Transverse colon (tissue), 4 donors: ENCODE results near the gene RESP18. TPM values are rescaled to one million over a fixed set of nuclear protein-coding genes. Genes with fewer than 3 reads are reported as not detected.
"Not testable (repeated sequence)": the region's sequence is repeated elsewhere in the genome, so short reads cannot be mapped to it uniquely, and the experiment has no call there.

Source experiments
- DNase-seq: peaks from one replicate; pipeline ENCODE4 v3.0.0-alpha.2; 2019
- H3K27ac ChIP-seq, 4 donors: fragments of 200-600 bp; sonication (generic); 2 replicates each; pipeline ENCODE4 v1.5.1; 2016 to 2018; ENCODE audit warnings: inconsistent platforms in 4 of 4
- H3K27me3 ChIP-seq: fragments of 200-600 bp; sonication (generic); 2 replicates; pipeline ENCODE4 v1.5.1; 2017; ENCODE audit warnings: inconsistent platforms
- H3K36me3 ChIP-seq, 4 donors: fragments of 200-600 bp; sonication (generic); 2 replicates each; pipeline ENCODE4 v1.5.1; 2017 to 2019; ENCODE audit warnings: inconsistent platforms in 4 of 4
- H3K4me1 ChIP-seq, 4 donors: fragments of 200-600 bp; sonication (generic); 2 replicates each; pipeline ENCODE4 v1.5.1; 2017 to 2020; ENCODE audit warnings: inconsistent platforms in 4 of 4
- H3K4me3 ChIP-seq, 4 donors: fragments of 200-600 bp; sonication (generic); 1 replicate in 1 of 4; 2 replicates in 3 of 4; pipeline versions ENCODE4 v1.5.1 to v1.6.1; 2017 to 2019; ENCODE audit warnings: inconsistent platforms in 4 of 4
- H3K9me3 ChIP-seq, 2 donors: fragments of 200-600 bp; sonication (generic); 2 replicates each; pipeline ENCODE4 v1.5.1; 2017 to 2019; ENCODE audit warnings: inconsistent platforms in 2 of 2
- EP300 ChIP-seq: sonication (generic); formaldehyde crosslinking; IDR thresholded peaks from one replicate; pipeline ENCODE4 v1.6.1; 2017; ENCODE audit warnings: antibody characterized with exemption, low read depth
- POLR2A ChIP-seq: fragments of 450-650 bp; IDR thresholded peaks from one replicate; pipeline ENCODE4 v1.6.1; 2016; ENCODE audit warnings: antibody characterized with exemption, mild to moderate bottlenecking, moderate library complexity
- POLR2AphosphoS5 ChIP-seq, 3 donors: sonication (generic); formaldehyde crosslinking; IDR thresholded peaks; one replicate each; pipeline ENCODE4 v1.6.1; 2016; ENCODE audit warnings: antibody characterized with exemption in 3 of 3
- WGBS, 2 donors: methylation state at CpG; one replicate each; pipeline ENCODE4 v1.1.5; 2018; ENCODE audit warnings: low coverage in 1 of 2; 5-methylcytosine and 5-hydroxymethylcytosine counted together
- in situ Hi-C, 4 donors: fragments of 200-750 bp; cut with MboI; loops; one replicate each; pipeline versions ENCODE4 v1.15.0 to v1.15.1; 2017; ENCODE audit warnings: low sequenced_read_pairs in 3 of 4, low pct_ligation_motif_present in 1 of 4, low pct_unique_long_range_greater_than_20kb in 1 of 4
- intact Hi-C: fragments of 100-400 bp; cut with DNase I; formaldehyde crosslinking; loops from one replicate; pipeline ENCODE4 v1.15.1; 2023; ENCODE audit warnings: low total_unique reads
- total RNA-seq, 4 donors: library from RNA; depleted of rRNA; stranded (reverse); fragments of >200 nt; gene quantifications; one replicate each; pipeline ENCODE4 v1.1.0, GENCODE V29; 2016
- TF ChIP-seq, protein P1 (sequence below), 5 experiments: fragments of 200-600 bp in 3 of 5; fragments of 450-650 bp in 2 of 5; sonication (generic) in 3 of 5; IDR thresholded peaks; 1 replicate in 2 of 5; 2 replicates in 3 of 5; pipeline ENCODE4 v1.5.1; 2016 to 2017; ENCODE audit warnings: antibody characterized with exemption in 5 of 5, inconsistent platforms in 3 of 5, mild to moderate bottlenecking in 2 of 5, moderate library complexity in 1 of 5

The RESP18 gene
- total RNA-seq, 4 donors from 2014 or later, result not detected

DNA sequence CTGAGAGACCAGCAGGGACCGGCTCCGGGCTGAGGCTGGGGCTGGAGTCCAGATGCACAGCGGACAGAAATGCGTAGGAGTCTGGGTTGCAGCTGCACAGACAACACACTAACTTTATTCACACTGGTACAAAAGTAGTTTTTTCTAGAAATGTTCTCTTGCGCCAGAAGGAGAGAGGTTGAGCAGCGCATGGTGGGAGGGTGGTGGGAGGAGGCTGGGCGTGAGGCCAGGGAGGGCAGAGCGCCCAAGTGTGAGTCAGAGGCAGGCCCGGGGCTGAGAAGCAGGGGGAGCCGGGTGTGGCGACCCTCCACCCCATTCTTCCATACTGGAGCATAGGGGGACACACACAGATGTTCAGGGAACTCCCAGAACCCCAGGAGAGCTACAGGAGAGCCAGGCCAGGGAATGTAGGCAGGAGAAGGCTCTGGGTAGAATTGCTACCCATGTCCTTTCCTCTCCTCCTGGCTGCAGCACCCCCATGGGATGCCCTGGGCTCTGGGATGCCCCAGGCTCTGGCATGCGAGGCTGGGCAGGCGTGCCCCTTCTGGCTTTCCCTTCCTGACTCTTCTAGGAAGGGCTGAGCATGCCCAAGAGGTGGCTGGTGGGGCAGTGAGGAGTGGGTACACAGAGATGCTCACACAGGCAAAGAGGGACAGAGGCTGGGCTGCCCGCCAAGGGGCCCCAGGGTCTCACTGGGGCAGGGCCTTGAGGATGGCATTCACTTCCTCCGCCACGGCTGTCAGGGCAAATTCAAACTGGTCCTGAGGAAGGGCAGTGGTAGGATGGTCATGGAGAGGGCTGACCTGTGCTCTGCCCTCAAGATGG is 42.8 kb downstream of the RESP18 start:
- in situ Hi-C loops, result loop anchor here (10.0 to 25.0 kb wide), 3 partner anchors 115 to 235 kb away; partner anchors contain the start of genes SLC23A3 (in 3 of the 4), CNPPD1 (in 2 of the 4), RETREG2 (in 2 of the 4) and NHEJ1 (in 1 of the 4)
- DNase-seq, result peak; percentile 41
- H3K9me3 ChIP-seq, result no peaks in the 10 kb centered on the region
- H3K4me1 ChIP-seq, result peaks cover 0 to 18% (median 11%) of the 10 kb centered on the region in 4 donors
- intact Hi-C loops, result loop anchor here (5.0 to 10.0 kb wide), 2 partner anchors 65 to 127 kb away; partner anchors contain the start of genes ANKZF1, ATG9A and NHEJ1
- peak overlapping the region; percentile 38 to 59 (median 48) for H3K27ac ChIP-seq
- H3K36me3 ChIP-seq, result no peaks in the 10 kb centered on the region
- H3K4me3 ChIP-seq, result no peak overlapping the region
- H3K27me3 ChIP-seq, result no peaks in the 10 kb centered on the region
- no peak for TF ChIP-seq POLR2A
- TF ChIP-seq POLR2AphosphoS5 (IDR thresholded peaks at IDR 0.05), result peak in 1 of 3 donors; percentile 17
- WGBS, 2 donors, result 52% methylated on average over 16 of the region's 16 CpGs; no CpG with 5 or more reads in 1 of the 2 donors

DNA sequence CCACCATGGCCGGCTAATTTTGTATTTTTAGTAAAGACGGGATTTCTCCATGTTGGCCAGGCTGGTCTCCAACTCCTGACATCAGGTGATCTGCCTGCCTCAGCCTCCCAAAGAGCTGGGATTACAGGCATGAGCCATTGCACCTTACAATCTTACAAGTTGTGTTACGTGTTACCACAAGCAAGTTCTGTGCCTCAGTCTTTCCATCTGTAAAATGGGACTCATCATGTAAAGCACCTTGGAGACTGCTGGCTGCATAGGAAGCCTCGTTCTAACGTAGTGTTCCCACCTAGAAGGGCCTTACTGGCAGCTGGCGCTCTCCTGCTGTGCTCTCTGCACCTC is 43.4 kb downstream of the RESP18 start:
- in situ Hi-C loops, result loop anchor here in 1 of 4 donors (25.0 kb wide), 1 partner anchor 127 kb away; the partner anchor contains the start of genes NHEJ1 and SLC23A3
- H3K4me3 ChIP-seq, result no peak overlapping the region
- TF ChIP-seq POLR2A, result no peak
- TF ChIP-seq POLR2AphosphoS5 (IDR thresholded peaks at IDR 0.05), result no peak
- TF ChIP-seq, protein P1, sequence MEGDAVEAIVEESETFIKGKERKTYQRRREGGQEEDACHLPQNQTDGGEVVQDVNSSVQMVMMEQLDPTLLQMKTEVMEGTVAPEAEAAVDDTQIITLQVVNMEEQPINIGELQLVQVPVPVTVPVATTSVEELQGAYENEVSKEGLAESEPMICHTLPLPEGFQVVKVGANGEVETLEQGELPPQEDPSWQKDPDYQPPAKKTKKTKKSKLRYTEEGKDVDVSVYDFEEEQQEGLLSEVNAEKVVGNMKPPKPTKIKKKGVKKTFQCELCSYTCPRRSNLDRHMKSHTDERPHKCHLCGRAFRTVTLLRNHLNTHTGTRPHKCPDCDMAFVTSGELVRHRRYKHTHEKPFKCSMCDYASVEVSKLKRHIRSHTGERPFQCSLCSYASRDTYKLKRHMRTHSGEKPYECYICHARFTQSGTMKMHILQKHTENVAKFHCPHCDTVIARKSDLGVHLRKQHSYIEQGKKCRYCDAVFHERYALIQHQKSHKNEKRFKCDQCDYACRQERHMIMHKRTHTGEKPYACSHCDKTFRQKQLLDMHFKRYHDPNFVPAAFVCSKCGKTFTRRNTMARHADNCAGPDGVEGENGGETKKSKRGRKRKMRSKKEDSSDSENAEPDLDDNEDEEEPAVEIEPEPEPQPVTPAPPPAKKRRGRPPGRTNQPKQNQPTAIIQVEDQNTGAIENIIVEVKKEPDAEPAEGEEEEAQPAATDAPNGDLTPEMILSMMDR (IDR thresholded peaks at IDR 0.05), result no peak
- no peak for TF ChIP-seq EP300
- intact Hi-C loops, result no loop called here
- no peaks in the 10 kb centered on the region for H3K36me3 ChIP-seq
- H3K9me3 ChIP-seq, result no peaks in the 10 kb centered on the region
- H3K27ac ChIP-seq, result peak overlapping the region in 3 of 4 donors; percentile 46 to 59 (median 50)
- 74 to 80% methylated on average over 3 to 6 of the region's 6 CpGs for whole genome bisulfite sequencing, 2 donors
- H3K27me3 ChIP-seq, result no peaks in the 10 kb centered on the region
- no peak for DNase-seq
- peaks cover 0 to 13% (median 6%) of the 10 kb centered on the region in 4 donors for H3K4me1 ChIP-seq

DNA sequence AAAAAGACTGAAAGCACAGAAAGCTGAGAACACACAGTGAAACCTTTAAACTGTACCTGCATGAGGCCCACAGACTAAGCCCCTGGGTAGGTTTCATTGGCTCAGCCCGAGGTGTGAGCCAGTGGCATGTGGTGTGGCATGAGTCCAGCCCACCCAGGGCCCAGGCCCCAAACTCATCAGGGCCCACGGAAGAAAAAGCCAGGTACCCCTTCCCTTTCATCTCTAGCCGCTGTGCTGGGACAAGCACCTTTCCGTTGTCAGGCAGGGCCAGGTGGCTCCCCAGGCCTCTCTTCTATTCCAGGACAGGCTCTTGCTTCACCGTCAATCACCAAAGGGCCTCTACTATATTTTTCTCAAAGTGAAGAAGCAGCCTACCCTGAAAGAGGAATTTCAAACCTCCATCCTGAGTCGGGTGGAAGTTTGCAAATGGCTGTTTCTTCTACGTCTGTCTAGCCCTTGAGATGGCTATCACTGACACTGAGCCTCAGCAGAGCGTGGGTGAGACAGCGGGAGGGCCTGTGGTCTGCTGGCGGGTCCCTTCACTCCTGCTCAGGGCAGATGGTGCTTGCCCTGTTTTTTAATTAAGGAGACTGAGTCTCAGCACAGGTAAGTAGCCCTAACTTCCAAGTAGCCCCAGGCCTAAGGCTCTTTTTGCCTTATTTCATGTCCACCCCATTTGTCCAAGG is 44.8 kb downstream of the RESP18 start:
- intact Hi-C loops, result no loop called here
- DNase-seq, result no peak

DNA sequence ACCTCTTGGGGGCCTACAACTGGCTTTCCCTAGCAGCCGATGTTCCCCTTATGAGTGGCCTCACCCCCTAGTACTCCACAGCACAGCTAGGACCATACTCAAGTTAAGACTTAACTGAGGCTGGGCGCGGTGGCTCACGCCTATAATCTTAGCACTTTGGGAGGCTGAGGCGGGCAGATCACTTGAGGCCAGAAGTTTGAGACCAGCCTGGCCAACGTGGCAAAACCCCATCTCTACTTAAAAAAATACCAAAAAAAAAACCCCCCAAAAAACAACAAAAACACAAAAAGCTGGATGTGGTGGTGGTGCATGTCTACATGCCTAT is 45.5 kb downstream of the RESP18 start:
- H3K36me3 ChIP-seq, H3K27me3 ChIP-seq, DNase-seq, H3K4me1 ChIP-seq, H3K4me3 ChIP-seq, intact Hi-C loops, H3K9me3 ChIP-seq: not testable (repeated sequence)
- H3K27ac ChIP-seq, result peak overlapping the region in 1 of 4 donors; percentile 17
- in situ Hi-C loops, result loop anchor here in 1 of 4 donors (25.0 kb wide), 1 partner anchor 125 kb away; the partner anchor contains the start of genes NHEJ1 and SLC23A3
- 94% methylated on average over 6 of the region's 6 CpGs; no CpG with 5 or more reads in 1 of the 2 donors for WGBS, 2 donors

More for the DNA sequence above, 44.8 kb downstream of the RESP18 start:
- Histone ChIP-seq H3K9me3 (no peaks in the 10 kb centered on the region), H3K4me3 (no peak overlapping the region), H3K36me3 (no peaks in the 10 kb centered on the region), H3K27me3 (no peaks in the 10 kb centered on the region), H3K27ac (no peak overlapping the region), H3K4me1 (peaks cover 0 to 9% (median 5%) of the 10 kb centered on the region in 4 donors)
- in situ Hi-C loops, result loop anchor here in 1 of 4 donors (25.0 kb wide), 1 partner anchor 125 kb away; the partner anchor contains the start of genes NHEJ1 and SLC23A3
- 71 to 87% methylated on average over 2 to 10 of the region's 10 CpGs for WGBS, 2 donors
- TF ChIP-seq EP300 (no peak), POLR2A (no peak), POLR2AphosphoS5 (IDR thresholded peaks at IDR 0.05) (no peak)
- TF ChIP-seq, protein P1 (IDR thresholded peaks at IDR 0.05), result no peak
